ENCODE data around the gene GIPC2. TPM values are rescaled to one million over a fixed set of nuclear protein-coding genes. Genes with fewer than 3 reads are reported as not detected.

The GIPC2 gene
- total and polyA plus RNA-seq, 10 of the 15 experiments (the other 5 are each of a cell fraction or from before 2014, with no cell fraction given): 0.03 to 0.23 (median 0.06) TPM; not detected in 2

- TF ChIP-seq ASH2L (IDR thresholded peaks at IDR 0.05; ENCODE audit: borderline replicate concordance, low read depth) (no peak), MAX (IDR thresholded peaks at IDR 0.05; ENCODE audit: low read depth, low read length) (no peak), ZBTB40 (IDR thresholded peaks at IDR 0.05; ENCODE audit: borderline replicate concordance) (no peak), IRF4 (IDR thresholded peaks at IDR 0.05; ENCODE audit: low read depth, low read length) (no peak), CREM (IDR thresholded peaks at IDR 0.05; ENCODE audit: low read depth) (no peak), SREBF2 (IDR thresholded peaks at IDR 0.05; ENCODE audit: low read length) (no peak), PML (IDR thresholded peaks at IDR 0.05; ENCODE audit: low read length) (no peak), PRDM15 (CRISPR knock-in tag; IDR thresholded peaks at IDR 0.05) (no peak), TCF3 (IDR thresholded peaks at IDR 0.05; ENCODE audit: borderline replicate concordance, insufficient read depth, low read depth, low read length) (no peak), YBX1 (IDR thresholded peaks at IDR 0.05) (no peak), STAT1 (conservative IDR thresholded peaks at IDR 0.05) (no peak), CEBPB (IDR thresholded peaks at IDR 0.05; ENCODE audit: borderline replicate concordance in 1 of 2, low read depth in 2 of 2, low read length in 2 of 2) (no peak), JUND (IDR thresholded peaks at IDR 0.05; ENCODE audit: low read depth, low read length) (no peak), WRNIP1 (IDR thresholded peaks at IDR 0.05; ENCODE audit: borderline replicate concordance, low read depth, low read length) (no peak), NR2C2 (IDR thresholded peaks at IDR 0.05; ENCODE audit: borderline replicate concordance, control insufficient read depth, insufficient read length, low read depth) (no peak), POU2F2 (IDR thresholded peaks at IDR 0.05; ENCODE audit: borderline replicate concordance, low read depth, low read length) (no peak), ZNF384 (IDR thresholded peaks at IDR 0.05; ENCODE audit: borderline replicate concordance, low read depth, low read length) (peak; percentile 77), ZNF622 (IDR thresholded peaks at IDR 0.05) (no peak)
Observed at GRCh38 chr1:78114034-78114956, 68.5 kb downstream of the GIPC2 start (continued).

All from GM12878 (cell line).